NCI-H146 treated with DMSO at 0.1 percent for 48 hours (cell line): Measurements from ENCODE around the gene PPP2R2C.

Experiments used
- DNase-seq: peaks from one replicate; lab custom pipeline; 2025; ENCODE audit not compliant: unreplicated experiment; lab: John Stamatoyannopoulos, UW

Gene PPP2R2C

GRCh38 chr4:6367371-6367851 lies 105.0 kb downstream of the PPP2R2C start:
- peak; percentile 79 for DNase-seq

- DNase-seq: no peak
Measured at GRCh38 chr4:6366581-6366980, 105.8 kb downstream of the PPP2R2C start.

- no peak for DNase-seq
Measured at GRCh38 chr4:6365545-6366086, 106.8 kb downstream of the PPP2R2C start.

GRCh38 chr4:6364581-6364980 lies 107.8 kb downstream of the PPP2R2C start:
- DNase-seq: no peak

GRCh38 chr4:6364146-6364545 lies 108.3 kb downstream of the PPP2R2C start:
- no peak for DNase-seq

GRCh38 chr4:6362896-6363295 lies 109.5 kb downstream of the PPP2R2C start:
- DNase-seq: no peak

GRCh38 chr4:6362243-6362885 lies 110.0 kb downstream of the PPP2R2C start:
- DNase-seq: no peak

- no peak for DNase-seq
Measured at GRCh38 chr4:6361076-6361784, 111.2 kb downstream of the PPP2R2C start.

GRCh38 chr4:6360385-6360784 lies 112.0 kb downstream of the PPP2R2C start:
- DNase-seq: no peak

- DNase-seq: no peak
Measured at GRCh38 chr4:6359536-6360308, 112.7 kb downstream of the PPP2R2C start.

GRCh38 chr4:6357476-6357875 lies 114.9 kb downstream of the PPP2R2C start:
- no peak for DNase-seq

GRCh38 chr4:6356076-6356560 lies 116.3 kb downstream of the PPP2R2C start:
- no peak for DNase-seq

GRCh38 chr4:6355052-6355451 lies 117.4 kb downstream of the PPP2R2C start:
- no peak for DNase-seq

GRCh38 chr4:6354626-6355025 lies 117.8 kb downstream of the PPP2R2C start:
- DNase-seq: no peak

- DNase-seq: no peak
Measured at GRCh38 chr4:6354119-6354518, 118.3 kb downstream of the PPP2R2C start.

- DNase-seq: no peak
Measured at GRCh38 chr4:6352031-6352692, 120.3 kb downstream of the PPP2R2C start.

GRCh38 chr4:6351246-6352000 lies 121.0 kb downstream of the PPP2R2C start:
- DNase-seq: no peak

- DNase-seq: no peak
Measured at GRCh38 chr4:6350646-6351045, 121.8 kb downstream of the PPP2R2C start.

GRCh38 chr4:6349896-6350603 lies 122.4 kb downstream of the PPP2R2C start:
- no peak for DNase-seq

- no peak for DNase-seq
Measured at GRCh38 chr4:6348408-6348807, 124.0 kb downstream of the PPP2R2C start.
